ENCODE results near the gene GPRIN1. TPM values are rescaled to one million over a fixed set of nuclear protein-coding genes. Genes with fewer than 3 reads are reported as not detected.
"Not testable (repeated sequence)": the region's sequence is repeated elsewhere in the genome, so short reads cannot be mapped to it uniquely, and the experiment has no call there.

The GPRIN1 gene
- total RNA-seq, 1 donor from 2014 or later = 0.50 TPM

DNA sequence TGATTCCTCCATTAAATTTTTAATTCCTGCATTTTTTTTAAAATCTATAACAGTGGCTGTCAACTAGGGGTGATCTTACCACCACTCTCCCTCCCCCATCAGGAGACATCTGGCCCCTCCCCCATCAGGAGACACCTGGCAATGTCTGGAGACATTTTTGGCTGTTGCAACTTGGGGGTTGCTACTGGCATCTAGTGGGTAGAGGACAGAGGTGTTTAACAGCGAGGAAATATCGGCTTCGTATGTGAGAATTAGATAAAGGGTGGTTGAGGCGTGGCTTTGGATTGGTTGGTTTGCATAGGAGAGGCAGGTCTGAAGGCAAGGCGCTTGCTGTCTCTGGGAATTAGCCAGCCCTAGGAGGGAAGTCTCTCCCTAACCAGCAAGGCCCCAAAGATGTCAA is 50.3 kb downstream of the GPRIN1 start:
- ATAC-seq (no peak), DNase-seq (no peak)
- intact Hi-C loops (cut with micrococcal nuclease) = no loop called here

DNA sequence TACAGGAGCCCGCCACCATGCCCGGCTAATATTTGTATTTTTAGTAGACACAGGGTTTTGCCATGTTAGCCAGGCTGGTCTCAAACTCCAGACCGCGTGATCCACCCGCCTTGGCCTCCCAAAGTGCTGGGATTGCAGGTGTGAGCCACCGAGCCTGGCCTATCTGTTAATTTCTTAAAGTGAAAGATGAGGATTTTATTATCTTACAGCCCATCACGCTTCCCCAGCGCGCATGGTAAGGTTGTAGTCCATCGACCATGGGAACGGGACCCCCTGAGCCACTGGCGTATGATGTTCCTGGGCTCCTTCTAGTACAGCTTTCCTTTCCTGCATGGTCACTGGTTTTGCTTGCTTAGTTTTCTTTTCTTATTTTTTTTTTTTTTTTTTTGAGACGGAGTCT is 52.1 kb downstream of the GPRIN1 start:
- ATAC-seq (no peak), DNase-seq (no peak)
- intact Hi-C loops (cut with micrococcal nuclease) = no loop called here

DNA sequence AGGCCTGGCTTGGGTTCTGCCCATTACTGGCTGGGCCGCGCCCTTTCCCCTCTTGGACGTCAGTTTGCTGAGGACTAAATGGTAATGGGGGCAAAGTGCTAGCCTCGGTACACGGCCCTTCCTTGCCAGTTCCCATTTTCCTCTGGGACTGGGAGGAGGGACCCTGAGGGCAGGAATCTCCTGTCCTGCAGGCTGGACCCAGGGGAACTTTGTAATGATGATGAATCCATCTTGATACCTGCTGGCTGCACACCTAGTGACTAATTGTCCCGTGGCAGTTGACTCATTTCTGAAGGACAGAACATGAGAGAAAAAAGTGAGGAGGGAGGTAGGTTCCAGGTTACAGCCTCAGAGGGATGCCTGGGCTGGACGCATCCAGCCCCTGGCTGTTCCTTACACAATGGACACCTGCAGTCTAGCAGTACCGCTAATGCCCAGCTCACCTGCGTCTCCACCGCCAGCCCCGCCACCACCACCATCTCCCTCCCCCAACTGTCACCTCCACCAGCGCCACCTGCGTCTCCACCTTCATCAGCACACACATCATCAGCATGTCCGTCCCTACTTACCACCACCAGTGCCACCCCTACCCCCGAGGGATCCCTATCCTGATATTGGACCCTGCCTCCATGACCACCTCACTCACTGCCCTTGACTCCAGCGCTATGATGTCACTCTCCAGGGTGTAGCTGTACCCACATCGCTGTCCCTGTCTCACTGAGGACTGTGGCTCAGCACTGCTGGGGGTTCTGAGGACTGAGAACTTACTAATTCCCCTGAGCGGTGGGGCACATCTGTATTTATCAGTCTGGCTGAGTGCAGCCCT is 56.5 kb downstream of the GPRIN1 start:
- ATAC-seq = no peak
- intact Hi-C loops (cut with micrococcal nuclease) = no loop called here
- no peak for DNase-seq

DNA sequence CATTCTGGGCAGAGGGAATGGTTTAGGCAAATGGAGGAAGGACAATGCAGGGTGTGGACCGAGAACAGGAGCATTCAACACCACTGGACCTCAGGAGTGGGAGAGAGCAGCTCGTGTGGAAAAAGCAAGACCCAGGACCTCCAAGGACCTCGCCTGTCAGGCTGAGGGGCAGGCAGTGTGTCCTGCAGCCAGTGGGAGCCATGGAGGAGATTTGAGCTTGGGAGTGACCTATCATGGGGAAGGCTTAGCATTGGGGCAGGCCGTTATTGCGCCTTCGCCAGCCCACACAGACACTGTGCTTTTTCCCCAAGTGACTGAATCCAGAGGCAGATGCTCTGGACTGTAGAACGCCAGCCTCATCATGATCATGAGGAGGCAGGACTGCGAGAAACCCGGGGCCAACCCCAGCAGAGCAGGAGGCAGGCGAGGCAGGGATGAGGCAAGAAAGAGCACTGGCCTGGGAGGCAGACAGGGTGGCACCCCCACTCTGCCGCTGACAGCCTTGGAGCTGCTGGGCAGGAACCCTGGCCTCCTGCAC is 57.6 kb downstream of the GPRIN1 start:
- intact Hi-C loops (cut with micrococcal nuclease) = no loop called here
- ATAC-seq (no peak), DNase-seq (no peak)

DNA sequence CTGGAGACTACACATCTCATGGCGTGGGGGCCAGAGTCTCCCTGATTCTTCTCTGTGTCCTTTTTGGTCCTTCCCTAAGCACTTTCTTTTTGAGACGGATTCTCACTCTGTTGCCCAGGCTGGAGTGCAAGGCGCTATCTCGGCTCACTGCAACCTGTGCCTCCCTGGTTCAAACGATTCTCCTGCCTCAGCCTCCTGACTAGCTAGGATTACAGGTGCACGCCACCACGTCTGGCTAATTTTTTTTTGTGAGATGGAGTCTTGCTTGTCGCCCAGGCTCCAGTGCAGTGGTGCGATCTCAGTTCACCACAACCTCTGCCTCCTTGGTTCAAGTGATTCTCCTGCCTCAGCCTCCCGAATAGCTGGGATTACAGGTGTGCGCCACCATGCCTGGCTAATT is 59.0 kb downstream of the GPRIN1 start:
- ATAC-seq; intact Hi-C loops (cut with micrococcal nuclease); DNase-seq: not testable (repeated sequence)

DNA sequence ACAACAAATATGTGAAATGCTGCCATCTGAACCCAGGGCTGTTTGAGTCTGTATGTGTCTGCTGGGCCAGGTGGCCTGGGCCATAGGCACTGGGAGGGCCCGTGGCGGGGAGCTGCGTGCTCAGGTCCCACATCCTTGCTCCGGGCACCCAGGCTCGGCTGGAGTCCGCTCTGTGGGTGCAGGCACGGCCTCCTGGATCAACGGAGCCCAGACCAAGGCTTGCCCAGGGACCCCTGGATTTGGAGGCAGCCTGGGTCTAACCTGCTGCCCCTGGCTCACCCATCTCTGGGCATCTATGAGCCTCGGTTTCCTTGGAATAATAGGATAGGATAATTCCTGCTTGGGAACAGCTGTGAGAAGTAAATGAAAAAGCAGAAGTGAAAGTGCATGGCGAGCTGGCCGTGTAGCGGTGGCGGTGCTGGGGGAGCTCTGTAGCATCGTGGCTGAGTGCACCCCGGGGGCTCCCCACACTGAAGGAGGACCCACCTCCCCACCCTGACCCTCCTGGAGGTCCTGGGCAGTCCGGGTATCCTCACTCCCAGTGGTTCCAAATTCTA is 59.6 kb downstream of the GPRIN1 start:
- intact Hi-C loops (cut with micrococcal nuclease) = no loop called here
- no peak for ATAC-seq
- DNase-seq = no peak

DNA sequence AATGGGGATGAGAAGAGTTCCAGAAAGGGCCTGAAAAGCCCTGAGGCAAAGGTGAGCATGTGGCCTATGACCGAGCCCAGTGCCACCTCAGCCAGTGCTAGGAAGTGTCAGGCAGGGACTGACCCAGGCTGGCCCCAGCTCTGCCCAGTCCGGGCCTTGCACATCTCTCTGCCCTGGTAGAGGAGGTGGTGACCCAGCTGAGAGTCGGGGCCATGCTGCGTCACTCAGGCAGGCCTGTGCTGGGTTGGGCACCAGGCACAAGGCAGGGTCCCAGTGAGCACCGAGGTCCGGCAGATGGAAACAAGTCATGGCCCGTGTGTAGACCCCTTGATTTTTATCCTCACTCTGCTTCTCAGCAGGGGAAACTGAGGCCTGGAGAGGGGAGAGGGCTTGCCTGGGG is 60.1 kb downstream of the GPRIN1 start:
- intact Hi-C loops (cut with micrococcal nuclease) = no loop called here
- DNase-seq = no peak
- no peak for ATAC-seq

DNA sequence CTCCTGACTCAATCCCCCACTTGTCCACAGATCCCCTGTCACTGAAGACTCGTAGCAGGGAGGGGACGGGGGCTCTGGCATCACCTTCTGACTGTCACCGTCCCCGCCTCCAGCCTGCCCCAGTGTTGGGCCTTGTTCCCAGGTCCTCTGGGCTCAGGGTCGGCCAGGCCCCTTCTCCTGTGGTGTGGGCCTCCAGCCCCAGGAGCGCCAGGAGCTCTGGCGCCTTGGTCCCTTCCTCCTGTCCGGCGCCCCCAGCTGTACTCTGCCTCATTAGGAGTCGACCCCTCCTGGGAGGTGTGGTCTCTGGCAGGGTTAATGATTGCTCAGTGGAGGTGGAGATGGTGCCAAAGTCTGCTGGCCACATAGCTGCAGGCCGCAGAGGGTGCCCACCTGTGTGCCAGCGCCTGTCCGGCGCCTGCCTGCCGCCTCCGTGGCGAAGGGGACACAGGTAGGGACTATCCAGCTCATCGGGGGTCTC is 61.0 kb downstream of the GPRIN1 start, which contains the start of gene CDHR2:
Gene CDHR2, plus strand, starts transcription at position 376 of the 478 bp plus-strand sequence. CDS start 16,011 bp downstream, outside the sequence.
- DNase-seq = no peak
- intact Hi-C loops (cut with micrococcal nuclease) = no loop called here
- no peak for ATAC-seq

DNA sequence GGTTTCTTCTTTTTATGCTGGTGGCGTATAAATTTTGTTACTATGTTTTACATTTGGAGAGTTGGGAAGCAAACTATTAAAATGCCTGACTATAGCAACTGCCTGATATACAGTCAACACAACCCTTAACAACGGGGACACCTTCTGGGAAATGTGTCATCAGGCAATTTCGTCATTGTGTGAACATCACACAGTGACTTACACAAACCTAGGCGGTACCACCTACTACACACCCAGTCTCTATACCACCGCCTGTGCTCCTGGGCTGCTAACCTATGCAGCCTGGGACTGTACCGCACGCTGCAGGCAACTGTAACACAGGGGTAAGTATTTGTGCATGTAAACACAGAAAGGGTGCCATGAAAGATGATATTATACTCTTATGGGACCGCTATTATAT is 62.2 kb downstream of the GPRIN1 start:
- DNase-seq (no peak), ATAC-seq (no peak)
- intact Hi-C loops (cut with micrococcal nuclease) = no loop called here

Small RNAs within 50 kb of the gene (microRNA-seq; reads per million reads assigned to microRNA genes)
- not detected for gene MIR4281 (ENCODE audit: borderline number of aligned reads)

Other genes with a start within 250 kb of the GPRIN1 start
- 82.2 TPM for gene KIAA1191, start 248.4 kb downstream of the GPRIN1 start, total RNA-seq
- 4.4 TPM for gene ARL10, start 244.7 kb downstream of the GPRIN1 start, total RNA-seq
- gene NOP16, start 221.6 kb downstream of the GPRIN1 start, total RNA-seq = 19.0 TPM
- gene HIGD2A, start 221.4 kb downstream of the GPRIN1 start, total RNA-seq = 222 TPM
- gene CLTB, start 193.6 kb downstream of the GPRIN1 start, total RNA-seq = 223 TPM
- 16.2 TPM for gene FAF2, start 161.8 kb downstream of the GPRIN1 start, total RNA-seq
- gene RNF44, start 72.8 kb downstream of the GPRIN1 start, total RNA-seq = 32.4 TPM
- 0.20 TPM for gene CDHR2, start 60.8 kb downstream of the GPRIN1 start, total RNA-seq
- gene SNCB, start 20.4 kb upstream of the GPRIN1 start, total RNA-seq = not detected
- not detected for gene EIF4E1B, start 20.5 kb upstream of the GPRIN1 start, total RNA-seq
- 31.7 TPM for gene TSPAN17, start 37.3 kb upstream of the GPRIN1 start, total RNA-seq
- 0.22 TPM for gene UNC5A, start 200.4 kb upstream of the GPRIN1 start, total RNA-seq

All from left ventricle myocardium superior (tissue), 1 donor.